ENCODE data around the gene GJA3. TPM values are rescaled to one million over a fixed set of nuclear protein-coding genes. Genes with fewer than 3 reads are reported as not detected.
A peak's percentile ranks its signal among the peaks of the same experiment; 100 is the strongest.

Gene GJA3
- total and polyA plus RNA-seq, 9 of the 15 experiments (the other 6 are each of a cell fraction or from before 2014, with no cell fraction given): 0.03 to 0.13 (median 0.04) TPM; not detected in 4

- no peak for TF ChIP-seq ZBTB43 (CRISPR knock-in tag; IDR thresholded peaks at IDR 0.05)
- peak; percentile 81 for TF ChIP-seq VEZF1 (CRISPR knock-in tag; IDR thresholded peaks at IDR 0.05)
- TF ChIP-seq E2F4 (CRISPR knock-in tag; IDR thresholded peaks at IDR 0.05; ENCODE audit: low read depth): no peak
- peak; percentile 93 for TF ChIP-seq NFIC (IDR thresholded peaks at IDR 0.05)
- no peak for TF ChIP-seq TEAD4 (IDR thresholded peaks at IDR 0.05; ENCODE audit: low read length)
- TF ChIP-seq TEAD4 (CRISPR knock-in tag; IDR thresholded peaks at IDR 0.05; ENCODE audit: borderline replicate concordance): no peak
- peak; percentile 74 for TF ChIP-seq CTBP1 (IDR thresholded peaks at IDR 0.05; ENCODE audit: borderline replicate concordance)
- peak; percentile 14 for TF ChIP-seq MEIS2 (IDR thresholded peaks at IDR 0.05; ENCODE audit: partially characterized antibody)
- TF ChIP-seq PKNOX1 (IDR thresholded peaks at IDR 0.05): peak; percentile 46; the same call in 1 of the 2 replicates
- peak; percentile 66 for TF ChIP-seq L3MBTL2 (IDR thresholded peaks at IDR 0.05)
- TF ChIP-seq ZNF589 (CRISPR knock-in tag; IDR thresholded peaks at IDR 0.05; ENCODE audit: low read depth): no peak
- TF ChIP-seq CBX3 (IDR thresholded peaks at IDR 0.05; ENCODE audit: borderline replicate concordance in 1 of 2, low read length in 2 of 2): no peak
- TF ChIP-seq HBP1 (CRISPR knock-in tag; IDR thresholded peaks at IDR 0.05): no peak
Observed at GRCh38 chr13:20118268-20119140, 42.3 kb downstream of the GJA3 start (continued).
